GM21390 (cell line): ENCODE results near the gene GPHN.

Experiments used
- ATAC-seq: cut with Tn5 transposase; IDR thresholded peaks from one replicate; pipeline ENCODE4 v1.9.1; 2021; ENCODE audit not compliant: unreplicated experiment

GPHN gene

DNA sequence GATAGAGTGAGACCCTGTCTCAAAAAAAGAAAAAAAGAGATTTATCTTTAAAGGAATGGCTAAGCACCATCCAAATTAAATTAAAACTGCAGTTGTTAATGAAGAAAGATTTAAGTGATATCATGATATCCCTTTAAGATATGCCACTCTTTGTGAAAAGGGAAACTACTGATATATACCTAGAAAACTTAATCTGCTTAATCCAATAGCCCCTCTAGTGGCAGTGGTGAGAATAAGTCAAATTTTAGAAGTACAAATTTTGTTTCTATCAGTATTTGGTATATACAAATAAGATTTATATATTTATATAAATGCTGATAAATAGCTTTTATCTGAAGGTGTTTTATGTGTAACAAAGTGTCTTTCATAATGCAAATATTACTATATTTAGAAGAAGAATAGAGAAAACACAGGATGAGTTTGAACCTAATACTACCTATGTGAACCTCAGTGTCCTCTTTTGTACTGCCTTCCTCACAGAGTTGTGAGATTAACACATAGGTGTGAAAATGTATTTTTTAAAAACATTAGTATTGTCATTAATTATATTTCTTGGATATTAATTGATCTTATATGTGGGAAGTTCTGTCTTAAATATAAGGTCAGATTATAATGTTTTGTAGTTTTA, 629.9 kb downstream of the GPHN start:
- ATAC-seq: no peak

DNA sequence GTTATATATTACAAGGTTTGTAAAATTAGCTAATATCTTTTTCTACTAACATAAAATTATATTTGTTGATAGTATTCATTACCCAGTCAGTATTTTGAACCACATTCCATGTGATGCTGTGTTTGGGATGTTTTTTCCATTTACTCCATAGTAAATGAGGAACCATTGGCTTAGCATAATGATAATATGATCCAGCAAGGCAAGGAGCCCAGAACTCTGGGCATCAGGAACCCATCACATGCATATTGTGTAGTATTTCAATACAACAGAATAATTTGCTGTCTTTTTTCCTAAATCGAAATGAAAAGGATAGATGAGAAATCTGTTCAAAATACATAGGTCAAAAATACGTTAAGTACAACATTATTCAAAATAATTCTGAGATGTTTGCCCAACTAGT, 632.6 kb downstream of the GPHN start:
- ATAC-seq: no peak

DNA sequence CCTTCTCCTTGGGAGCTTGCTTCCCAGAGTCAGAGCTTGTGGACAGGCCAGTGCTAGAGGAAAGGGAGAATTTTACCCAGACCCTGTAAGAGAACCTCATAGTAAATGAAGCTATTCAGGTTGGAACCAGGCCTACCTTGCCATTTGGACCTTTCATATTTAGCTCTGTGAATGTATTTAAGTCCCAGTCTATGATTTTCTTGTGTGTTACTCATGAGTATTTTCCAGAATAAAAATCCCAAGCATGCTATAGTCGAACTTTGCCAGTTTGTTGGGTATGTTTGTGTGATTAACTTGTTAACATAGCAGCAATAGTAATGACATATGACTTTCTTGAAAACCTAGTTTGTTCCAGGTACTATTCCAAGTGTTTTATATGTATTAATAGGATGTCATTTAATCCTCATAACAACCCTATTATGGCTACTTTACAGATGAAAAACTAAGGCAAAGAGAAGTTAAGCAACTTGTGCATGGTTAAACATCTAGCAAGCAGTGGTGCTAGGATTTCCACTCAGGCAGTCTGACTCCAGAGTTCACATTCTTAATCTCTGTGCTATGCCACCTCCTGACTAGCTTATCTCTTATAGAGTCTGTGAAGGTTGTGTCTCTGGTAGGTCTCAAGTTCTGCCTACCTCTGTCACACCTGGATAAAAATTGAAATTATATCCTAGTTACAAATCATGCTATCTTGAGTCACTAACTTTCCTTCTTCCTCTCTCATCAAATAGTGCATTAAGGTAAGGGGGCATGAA, 633.4 kb downstream of the GPHN start:
- ATAC-seq: no peak

DNA sequence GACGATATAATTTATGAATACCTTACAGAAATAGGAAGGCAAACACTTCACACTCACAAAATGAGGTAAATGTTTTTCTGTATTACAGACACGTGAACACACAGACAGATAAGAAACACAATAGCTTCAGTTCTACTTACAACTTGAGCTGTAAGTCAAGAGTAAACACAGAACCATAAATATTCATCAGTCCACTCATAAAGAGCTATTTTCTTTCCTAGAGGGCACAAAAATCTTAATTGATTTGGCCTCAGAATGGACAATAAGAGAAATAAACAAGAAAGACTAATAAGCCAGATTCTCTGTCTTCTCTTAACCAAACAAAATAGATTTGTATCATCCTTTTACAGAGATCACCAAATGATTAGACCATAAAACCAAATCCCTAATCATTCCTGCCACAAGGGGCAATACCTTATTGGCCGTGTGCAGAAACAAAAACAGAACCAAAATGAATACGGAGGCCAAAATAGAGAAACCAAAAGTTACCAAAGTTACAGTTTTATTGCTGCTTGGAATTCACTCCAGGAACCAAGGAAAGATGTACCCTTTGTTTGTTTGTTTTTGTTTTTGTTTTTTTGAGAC, 643.2 kb downstream of the GPHN start:
- no peak for ATAC-seq

DNA sequence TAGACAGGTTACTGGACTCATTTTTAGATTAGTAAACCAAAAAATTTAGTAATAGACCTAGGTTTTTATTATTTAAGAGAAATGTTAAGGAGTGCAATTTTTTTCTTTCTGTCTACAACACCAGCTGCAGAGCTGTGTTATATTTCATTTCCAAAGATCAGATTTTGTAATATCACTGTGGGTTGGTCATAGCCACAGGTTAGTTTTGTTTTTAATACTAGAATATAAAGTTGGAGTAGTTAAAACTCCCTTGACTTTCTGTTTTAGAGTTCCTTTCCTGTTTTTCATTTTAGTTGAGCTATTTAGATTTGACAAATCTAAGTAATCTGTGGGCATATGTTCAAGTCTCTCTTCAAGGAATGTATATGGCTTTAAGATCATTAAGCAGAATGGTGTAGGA, 650.6 kb downstream of the GPHN start:
- ATAC-seq: no peak

DNA sequence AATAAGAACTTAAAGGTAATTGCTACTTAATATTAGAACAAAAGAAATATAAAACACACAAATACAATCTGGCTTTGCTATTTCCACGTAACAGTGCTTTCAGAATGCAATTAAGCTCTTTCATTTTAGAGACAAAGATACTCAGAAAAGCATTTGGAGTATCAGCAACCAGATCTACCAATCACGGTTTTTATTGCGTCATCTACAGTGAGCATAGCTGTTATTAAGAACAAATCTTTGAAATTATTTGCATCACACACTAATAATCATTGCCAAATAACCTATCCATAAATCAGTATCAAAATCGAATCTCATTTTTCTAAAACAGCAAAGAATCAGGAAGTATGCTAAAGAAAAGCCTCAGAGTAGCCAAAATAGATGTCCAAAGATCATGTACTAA, 654.4 kb downstream of the GPHN start:
- ATAC-seq: no peak

DNA sequence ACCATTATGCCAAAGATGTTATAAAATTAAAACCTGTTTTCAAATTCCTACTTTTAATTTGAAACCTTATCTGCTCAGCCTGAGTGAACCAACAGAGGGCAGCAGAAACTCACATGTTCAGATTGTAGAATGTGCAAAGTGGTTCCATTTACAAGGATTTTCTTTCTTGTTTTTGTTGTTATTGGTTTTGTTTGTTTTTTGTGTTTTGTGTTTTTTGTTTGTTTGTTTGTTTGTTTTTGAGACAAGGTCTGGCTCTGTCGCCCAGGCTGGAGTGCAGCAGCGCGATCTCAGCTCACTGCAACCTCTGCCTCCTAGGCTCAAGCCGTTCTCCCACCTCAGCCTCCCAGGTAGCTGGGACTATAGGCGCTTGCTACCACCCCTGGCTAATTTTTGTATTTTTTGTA, 658.5 kb downstream of the GPHN start:
- ATAC-seq: no peak

DNA sequence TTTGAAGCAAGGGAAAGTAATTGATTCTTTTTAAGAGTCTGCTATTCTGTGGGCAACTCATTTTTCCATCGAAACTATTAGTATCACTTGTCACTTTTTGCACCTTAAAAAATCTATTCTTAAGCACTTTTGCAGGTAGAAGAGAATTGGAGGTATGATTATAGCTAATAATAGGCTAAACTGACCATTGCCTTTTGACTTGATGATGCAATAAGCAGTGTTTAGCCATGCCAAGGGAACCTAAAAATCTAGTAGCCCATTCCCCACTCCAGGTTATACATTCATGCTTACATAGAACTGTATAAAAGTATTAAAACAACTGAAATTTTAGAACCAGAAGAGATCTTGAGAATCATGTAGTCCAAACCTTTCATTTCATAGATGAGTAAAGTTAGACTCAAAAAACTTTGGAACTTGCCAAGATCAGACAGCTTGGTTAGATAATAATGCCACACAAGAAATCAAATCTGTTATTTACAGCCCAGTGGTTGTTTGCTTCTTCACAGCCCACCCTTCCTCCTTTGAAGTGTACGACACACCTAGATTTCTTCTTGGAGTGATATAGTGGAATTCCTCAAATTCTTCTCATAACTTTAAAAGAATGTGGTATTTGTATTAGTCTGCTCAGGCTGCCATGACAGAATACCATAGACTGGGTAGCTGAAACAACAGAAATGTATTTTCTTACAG, 659.6 kb downstream of the GPHN start:
- ATAC-seq: no peak

DNA sequence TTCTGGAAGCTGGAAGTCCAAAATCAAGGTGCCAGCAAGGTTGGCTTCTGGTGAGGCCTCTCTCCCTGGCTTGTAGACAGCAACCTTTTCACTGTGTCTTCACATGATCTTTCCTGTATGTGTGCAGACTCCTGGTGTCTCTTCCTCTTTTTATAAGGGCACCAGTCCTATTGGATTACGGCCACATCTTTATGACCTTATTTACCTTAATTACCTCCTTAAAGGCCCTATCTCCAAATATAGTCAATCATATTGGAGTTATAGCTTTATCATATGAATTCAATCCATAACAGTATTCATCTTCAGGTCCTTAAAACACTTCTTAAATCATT, 660.1 kb downstream of the GPHN start:
- no peak for ATAC-seq

DNA sequence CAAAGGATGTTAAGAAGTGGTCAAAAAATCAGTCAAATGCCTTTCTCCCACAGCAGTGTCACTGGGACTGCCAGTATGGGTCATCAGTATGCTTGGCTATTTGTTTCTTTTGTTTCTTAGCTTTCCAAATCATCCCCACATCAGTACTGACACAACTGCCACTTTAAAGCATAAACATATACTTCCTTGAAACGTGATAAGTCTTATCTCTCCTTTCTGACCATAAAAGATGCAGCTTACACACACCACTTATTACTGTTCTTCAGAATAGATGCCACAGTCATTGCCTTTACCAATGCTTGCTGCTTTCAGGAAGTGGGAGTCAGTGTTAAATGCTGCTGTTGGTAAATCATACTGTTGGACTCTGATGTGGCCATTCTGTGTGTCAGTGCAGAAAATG, 662.7 kb downstream of the GPHN start:
- ATAC-seq: no peak

DNA sequence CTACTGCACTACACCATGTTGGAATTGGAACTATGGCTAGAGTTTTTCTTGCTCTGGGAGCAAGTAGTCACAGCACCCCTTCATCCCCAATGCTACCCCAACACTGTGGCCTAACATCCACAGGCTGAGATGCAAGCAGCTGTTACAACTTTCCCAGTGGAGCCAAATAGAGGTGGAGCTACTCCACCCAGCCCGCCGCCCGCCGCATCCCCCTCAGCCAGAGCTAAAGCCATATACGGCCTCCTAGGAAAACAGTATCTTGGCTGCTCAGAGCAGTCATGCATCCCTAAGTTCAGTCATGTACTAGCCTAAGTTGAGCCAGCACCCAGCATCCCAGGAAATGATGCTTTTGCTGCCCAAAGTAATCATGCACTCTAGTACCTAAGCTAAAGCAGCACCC, 664.1 kb downstream of the GPHN start:
- ATAC-seq: no peak

DNA sequence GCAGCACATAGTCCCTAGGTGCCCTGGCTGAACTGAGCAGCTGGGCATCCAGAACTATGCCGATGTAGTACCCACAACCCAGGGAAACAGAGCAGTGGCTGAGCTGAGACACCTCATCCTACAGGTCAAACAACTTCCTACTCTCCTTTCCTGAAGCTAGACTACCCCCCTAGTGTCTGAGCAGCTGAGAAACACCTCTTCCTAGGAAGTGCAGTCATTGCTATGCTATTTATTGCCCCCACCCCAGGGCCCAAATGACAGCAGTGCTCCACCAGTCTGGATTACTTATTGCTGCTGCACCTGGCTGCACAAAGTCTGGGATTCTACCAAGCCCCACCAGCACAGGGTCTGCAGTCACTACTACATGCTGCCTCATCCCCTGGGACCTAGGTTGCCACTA, 664.6 kb downstream of the GPHN start:
- ATAC-seq: no peak

DNA sequence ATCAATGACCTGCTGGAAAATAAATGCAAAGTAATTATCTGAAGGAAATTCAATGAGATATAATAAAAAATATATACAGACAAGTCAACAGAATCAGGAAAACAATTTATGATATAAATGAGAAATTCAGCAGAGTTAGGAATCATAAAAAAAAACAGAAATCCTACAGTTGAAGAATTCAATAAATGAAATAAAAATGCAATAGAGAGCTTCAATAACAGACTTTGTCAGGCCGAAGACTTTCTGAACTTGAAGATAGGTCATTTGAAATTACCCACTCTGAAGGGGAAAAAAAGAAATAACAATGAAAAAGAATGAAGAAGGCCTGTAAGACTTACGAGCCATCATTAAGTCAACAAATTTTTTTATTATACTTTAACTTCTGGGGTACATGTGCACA, 665.8 kb downstream of the GPHN start:
- ATAC-seq: no peak

DNA sequence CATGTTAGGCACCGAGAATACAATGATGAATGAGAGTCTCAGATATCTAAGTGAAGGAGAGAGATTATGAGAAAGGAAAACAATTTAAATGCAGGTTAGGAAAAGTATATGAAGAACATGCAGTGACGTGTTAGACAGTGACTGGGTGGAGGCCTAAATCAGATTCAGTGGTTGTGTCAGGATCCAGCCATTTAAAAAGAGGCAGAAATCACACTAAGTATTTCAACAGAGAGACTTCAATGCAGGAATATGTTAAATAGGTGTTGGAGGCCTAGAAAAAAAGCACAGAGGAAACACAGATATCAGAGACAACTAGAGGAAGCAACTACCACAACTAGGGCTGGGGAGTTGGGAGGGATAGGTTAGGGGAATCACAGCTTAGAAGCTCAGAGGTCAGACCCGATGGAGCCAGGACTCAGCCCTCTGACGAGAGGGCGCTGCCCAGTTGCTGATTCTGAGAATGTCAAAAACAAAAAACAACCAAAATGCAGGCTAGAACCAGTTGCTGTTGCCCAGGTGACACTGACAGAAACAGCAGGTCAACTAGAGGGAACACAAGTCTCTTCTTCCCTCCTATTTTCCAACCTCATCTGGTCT, 678.3 kb downstream of the GPHN start:
- no peak for ATAC-seq

DNA sequence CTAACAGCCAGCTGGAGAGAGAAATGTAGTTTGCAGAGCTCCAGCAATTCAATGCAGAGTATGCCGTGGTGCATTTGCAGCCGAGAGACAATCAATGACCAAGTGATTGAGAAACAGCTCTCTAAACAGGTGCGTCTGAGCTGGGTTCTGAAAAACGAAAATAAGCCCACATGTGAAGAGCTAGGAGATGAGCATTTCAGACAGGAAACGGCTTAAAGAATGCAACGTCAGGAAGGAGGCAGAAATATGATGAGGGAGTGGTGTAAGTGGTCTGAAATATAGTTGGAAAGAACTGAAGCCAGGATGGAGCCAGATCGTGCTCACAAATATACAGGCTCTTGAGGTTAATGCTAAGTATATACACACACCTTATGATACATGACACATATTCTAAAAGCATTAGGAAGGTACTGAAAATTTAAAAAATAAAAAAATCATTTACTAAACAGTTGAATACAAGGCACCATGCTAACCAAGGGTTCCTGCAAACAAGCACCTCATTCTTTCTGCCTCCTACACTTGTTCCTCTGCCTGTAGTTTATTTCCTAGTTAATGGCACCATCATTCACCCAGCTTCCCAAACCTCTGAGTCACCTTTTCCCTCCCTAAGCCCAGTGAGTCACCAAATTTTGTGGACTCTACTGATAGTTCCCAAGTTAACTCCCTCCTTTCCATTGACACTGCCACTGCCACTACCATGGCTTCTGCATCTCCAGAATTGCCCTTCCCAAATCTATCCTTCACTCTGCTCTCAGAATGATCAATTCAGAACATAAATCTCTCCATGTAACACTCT, 679.0 kb downstream of the GPHN start:
- ATAC-seq: no peak

DNA sequence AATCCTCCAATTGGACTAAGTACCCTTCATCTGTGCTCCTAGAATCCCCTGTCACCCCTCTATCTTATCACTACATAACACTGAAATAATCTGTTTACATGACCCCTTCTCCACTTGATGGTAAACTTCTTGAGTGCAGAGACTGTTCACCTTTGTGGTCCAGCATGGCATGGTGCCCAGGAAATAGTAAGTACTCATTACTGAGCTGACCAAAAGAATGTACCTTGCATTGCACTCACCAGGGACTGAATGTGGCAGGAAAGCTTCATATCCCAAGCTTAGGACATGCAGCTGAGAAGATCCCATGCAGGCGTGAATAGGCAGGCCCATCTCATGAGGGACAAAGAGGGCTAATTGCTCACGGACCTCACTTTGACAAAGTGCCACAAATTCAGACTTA, 679.9 kb downstream of the GPHN start:
- ATAC-seq: no peak

DNA sequence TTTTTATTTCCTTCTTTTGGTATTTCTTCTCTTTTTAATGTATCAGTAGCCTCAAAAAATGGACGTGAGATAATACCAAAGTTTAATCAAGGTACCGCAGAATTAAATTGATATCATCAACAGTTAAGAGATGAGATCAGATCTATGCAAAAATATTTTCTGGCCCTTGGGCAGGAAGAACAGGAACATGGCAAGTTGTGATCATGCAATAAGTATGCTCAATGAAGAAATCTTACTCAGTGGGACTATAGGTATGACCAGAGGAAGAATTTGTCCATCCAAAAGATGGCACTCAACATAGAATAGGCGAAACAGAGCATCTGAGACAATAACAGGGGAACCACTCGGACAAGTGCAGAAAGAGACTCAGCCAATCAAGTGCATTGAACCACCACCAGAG, 680.4 kb downstream of the GPHN start:
- no peak for ATAC-seq

DNA sequence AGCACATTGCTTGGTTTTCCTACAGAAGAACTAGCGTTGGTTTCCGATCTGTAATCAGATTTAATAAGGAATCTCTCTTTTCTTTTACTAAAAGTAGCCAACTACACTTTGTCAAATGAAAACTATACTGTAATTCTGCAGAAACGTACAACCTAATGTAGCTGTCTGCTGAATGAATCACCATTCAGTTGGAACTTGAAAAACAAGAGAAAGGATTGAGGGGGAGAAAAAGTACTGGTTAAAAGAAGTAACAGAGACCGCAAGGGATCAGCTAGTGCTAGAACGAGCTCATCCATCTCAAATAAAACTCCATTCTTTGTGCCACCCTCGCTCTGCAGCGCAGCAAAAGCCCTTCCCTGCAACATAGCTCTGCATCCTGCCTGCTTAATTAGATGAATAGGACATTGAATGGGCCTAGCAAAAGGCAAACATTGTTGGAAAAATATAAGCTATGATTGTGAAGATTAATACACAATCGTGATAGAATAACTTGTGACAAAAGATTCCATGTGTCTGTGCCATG, 683.9 kb downstream of the GPHN start:
- ATAC-seq: no peak

DNA sequence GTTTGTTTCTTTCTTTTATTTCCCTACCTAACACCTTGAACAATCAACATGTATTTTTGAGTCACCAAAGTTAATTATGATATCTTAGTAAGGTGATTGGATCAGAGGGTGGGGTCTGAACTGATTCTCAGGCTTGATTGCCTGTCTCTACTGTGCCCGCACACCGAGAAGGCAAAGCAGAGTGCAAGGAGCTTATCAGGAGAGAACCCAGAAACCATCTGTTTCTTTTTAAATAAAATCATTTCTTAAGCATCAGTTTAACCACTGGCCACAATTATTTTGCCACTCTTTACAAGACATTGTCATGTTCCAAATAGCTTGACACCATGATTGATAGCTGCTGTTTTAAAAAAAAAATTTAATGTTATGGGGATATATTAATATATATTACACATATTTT, 684.4 kb downstream of the GPHN start:
- no peak for ATAC-seq

DNA sequence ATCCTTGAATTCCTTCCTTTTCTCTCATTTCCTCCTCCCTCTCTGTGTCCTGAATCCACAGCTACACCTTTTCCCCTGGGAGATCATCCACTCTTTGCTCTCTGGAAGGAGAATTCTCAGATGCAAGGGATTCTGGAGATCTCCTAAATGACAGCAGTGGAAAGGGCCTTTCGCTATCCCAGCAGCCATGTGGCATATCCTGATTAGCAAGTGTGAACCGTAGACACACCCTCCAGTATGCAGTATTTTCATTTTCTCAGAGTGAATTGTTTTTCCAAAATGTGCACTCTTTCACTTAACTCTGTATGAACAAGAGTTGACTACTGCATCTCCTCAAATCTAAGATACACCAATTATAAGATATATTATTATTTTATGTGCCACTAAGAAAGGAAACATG, 687.3 kb downstream of the GPHN start:
- ATAC-seq: no peak

DNA sequence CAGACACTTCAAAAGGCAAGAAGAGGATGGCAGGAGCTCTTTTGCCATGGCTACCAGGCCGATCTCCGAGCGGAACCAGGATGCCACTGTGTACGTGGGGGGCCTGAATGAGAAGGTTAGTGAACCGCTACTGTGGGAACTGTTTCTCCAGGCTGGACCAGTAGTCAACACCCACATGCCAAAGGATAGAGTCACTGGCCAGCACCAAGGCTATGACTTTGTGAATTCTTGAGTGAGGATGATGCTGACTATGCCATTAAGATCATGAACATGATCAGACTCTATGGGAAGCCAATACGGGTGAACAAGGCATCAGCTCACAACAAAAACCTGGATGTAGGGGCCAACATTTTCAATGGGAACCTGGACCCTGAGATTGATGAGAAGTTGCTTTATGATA, 691.1 kb downstream of the GPHN start:
- no peak for ATAC-seq
